ENCODE results near the gene OTUB2.
A peak's percentile ranks its signal among the peaks of the same experiment; 100 is the strongest.

OTUB2 gene

DNA sequence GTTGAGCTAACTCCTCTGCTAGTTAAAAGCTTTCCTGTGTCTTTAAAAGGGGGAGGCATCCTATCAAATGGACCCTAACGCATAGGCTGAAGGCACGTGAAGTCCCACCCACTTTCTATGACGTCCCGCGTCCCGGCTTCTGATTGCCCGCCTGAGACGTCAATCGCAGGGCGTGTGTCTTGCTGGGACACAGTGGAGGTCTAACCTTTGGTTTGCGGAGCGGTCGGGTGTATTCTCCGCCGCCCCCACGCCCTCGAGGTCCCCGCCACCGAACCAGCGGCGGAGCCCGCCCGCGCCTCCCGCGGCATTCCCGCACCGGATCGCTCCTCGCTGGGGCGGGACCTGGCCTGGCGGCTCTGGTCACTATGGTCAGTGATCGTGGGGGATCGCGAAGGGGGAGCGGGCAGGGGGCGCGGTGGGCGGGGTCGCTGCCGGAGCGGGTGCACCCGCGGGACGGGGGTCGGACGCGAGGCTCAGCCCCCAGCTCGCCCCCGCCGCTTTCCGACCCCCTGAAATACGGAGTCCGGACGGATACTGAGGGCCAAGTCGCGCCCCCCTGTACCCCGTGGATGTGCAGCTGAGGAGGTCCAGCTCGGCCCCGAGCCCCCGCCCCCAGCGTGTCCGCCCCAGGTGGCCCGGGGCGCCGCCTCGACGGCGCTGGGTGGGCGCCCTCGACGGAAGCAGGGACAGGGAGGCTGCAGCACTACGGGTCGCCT, at the start of gene OTUB2:
OTUB2 (plus strand) TSS at position 168 of the 716 bp plus-strand sequence; CDS start at position 366, 198 bp downstream.
- peak; percentile 98 for FAIRE-seq

DNA sequence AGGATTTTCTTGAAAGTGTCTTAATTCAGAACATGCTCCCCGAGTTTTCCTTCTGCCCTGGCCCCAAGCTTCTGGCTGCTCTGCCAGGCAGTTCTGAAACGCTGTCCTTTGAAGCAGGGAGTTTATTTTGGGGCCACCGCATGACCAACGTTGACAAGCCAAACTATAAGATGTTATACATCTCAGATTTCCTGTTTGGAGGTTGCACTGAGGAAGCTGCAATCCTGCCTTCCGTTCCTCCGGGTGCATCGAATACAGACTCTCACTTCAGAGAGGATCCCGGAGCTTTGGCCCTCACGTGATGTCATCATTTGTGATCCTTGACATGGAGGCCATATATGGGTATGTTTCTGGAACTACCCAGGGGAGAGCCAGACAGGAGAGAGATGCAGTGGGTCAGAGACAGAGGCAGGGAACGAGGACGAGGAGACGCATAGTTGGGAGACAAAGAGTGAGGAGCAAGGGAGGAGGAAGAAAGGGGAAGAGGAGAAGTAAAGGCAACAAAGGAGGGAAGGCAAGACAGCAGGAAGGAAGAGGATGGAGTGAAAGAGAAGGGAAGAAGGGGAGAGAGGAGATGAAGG, 49.6 kb upstream of the OTUB2 start, which contains the start of gene ASB2:
ASB2 (minus strand) TSS at position 94 of the 581 bp plus-strand sequence. CDS start 12,031 bp downstream, outside the sequence.
- FAIRE-seq: no peak

DNA sequence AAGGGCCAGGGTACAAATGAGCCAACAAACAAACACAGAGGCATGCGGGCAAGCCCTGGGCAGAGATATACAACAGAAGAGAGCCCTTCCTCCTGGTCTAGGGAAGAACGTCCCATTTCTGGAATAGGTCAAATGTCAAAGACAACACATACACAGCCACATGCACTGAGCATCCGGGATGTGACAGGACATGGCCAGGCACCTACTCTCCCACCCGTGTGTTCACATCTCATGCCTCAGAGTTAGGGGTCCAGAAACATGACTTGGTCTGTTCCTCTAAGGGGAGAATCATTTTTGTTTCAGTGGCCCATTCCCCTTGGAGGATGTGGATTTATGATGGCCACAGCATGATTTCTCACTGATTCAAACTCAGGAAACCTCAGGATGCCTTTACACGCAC, 49.0 kb upstream of the OTUB2 start:
- no peak for FAIRE-seq

DNA sequence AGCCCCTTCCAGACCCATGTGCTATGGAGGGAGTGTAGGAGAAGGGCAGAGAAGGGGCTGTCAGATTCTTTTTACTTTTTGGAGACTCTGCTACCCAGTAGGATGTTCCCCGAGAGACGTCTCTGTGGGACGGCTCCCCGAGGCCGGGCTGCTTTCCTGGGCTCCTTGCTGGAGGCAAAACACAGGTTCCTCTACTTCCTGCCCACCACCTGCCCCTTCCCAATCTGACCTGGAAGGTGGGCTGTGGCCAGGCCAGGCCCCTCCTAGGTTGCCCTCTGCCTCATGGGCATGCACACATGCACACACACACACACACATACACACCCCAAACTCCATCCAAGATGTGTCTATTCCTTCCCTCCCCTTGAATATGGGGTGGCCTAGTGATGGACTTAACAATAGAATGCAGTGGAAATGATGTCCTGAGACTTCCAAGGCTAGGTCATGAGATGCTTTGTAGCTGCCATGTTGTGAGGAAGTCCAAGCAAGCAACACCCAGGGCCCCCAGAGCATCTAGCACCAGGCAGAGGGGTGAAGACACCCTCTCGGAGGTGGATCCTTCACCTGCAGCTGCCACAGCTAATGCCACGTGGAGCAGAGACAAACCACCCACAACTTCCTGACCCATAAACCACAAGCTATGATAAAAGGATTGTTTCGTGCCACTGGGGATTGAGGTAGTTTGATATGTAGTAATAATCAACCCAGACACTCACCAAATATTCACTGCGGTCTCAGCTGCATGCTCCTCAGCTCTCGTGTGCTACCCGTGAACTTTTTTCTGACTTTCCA, 48.2 kb upstream of the OTUB2 start:
- no peak for FAIRE-seq

DNA sequence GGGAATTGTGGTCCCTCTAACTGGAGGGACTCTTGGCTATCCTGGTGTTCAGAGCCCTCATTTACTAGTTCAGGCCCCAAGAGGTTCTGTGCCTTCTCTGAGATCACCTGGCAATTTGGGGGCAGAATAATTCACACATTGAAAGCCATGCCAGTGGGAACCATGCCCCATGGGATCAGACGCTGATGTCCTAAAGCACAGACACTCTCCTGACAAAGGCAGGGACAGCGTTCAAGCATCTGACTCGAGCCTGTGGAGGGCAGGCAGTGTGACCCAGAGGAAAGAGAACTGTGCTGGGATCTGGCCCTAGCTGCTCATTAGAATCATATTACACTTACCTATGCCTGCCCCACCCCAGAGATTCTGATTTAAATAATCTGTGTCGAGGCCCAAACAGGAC, 47.4 kb upstream of the OTUB2 start:
- no peak for FAIRE-seq

DNA sequence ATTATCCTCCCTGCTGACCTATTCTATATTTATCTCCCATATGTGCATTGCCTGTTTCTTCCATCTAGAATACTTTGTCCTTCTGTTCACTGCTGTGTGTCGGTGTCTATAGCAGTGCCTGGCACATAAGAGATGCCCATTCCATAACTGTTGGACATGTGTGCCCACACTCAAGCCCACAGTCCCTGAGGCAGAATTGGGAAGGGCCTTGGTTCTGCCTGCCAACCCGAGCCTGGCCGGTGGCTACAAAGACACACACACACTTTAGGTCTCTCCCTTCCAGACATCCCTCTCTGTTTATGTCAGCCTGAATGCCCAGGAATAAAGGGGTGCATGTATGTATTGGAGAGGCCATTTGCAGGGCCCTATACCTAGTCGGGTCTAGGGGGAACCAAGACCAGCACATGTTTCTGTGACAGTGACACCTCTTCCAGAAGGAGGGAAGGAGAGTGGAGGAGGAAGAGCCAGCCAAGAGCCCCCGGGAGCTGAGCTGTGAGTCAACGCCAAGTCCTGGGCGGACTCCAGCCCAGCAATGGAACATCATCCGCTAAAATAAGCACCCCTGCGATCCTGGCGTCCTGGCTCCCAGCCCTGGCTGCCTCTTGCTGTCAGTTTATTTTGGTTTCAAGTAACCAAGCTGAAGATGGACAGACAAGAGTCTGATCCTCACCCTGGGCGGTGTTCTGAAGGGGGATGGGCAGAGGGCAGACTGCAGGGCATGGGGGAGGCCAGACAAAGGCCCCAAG, 45.5 kb upstream of the OTUB2 start:
- no peak for FAIRE-seq

DNA sequence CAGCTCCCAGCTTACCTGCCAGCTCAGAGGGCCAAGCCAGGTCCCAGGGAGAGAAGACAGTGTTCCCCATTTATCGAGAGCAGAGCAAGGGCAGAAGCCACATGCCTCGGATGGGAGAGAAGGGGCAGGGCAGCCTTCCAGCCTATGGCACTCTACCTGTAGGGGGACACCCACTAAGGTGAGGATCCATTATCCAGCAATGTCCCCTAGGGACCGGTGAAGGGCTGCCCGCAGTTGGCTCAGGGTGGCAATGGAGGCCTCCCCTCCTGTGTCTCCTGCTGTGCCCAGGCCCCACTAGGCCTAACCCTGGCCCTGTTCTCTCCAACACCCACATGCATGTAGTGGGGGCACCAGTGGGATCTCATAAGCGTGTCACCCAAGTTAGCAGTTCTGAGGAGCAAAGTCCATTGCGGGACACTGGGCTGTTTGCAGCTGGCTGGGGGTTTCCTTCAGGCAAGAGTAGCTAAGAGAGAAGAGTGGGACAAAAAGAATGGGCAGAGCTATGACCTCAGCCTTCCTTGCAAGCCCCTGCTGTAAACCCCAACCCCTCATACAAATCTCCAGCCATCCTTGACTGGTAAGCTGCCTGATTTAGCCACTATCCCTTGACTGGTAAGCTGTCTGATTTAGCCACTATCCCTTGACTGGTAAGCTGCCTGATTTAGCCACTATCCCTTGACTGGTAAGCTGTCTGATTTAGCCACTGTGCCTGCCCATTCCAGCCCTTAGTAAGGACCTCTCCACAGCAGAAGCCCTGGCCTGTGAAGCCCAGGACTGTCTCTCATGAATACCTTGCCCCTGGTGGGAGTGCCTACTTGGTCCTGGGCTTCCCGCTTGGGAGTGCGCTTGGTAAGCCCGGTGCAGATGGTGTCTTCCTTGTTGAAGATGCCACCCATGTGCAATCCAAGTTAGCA, 44.6 kb upstream of the OTUB2 start:
- no peak for FAIRE-seq

DNA sequence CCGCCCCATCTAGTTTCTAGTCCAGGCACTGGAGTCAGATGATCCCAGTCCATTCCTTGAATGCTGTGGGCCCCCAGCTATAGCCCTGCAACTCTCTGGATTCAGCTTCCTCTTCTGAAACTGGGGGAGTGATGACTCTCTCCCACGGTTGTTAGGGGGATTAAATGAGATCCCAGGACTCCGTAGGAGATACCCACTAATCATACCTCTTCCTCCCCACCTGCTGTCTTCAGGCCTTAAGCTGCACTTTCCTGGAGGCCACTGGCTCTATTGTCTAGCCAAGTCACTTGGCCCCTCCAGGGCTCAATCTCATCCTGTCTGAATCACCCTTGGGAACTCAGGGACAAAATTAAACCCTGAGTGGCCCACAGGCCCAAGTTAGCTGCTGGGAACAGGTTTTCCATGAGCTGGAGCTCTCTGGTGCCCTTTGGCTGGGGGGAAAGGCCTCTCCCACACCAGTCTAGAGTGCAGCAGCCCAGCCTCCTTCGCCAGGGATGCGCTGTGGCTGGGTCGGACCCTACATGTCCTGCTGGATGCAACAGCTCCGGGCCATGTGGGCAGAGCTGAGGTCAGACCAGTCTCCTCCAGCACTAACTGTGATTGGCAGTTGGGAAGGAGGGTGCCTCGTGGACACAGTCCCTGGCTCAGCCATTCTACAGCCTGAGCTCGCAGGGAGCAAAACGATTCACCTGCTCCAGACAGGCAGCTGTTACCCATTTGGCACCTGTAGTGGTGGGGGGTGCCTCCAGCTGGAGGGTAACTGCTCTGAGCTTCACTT, 43.7 kb upstream of the OTUB2 start:
- no peak for FAIRE-seq

DNA sequence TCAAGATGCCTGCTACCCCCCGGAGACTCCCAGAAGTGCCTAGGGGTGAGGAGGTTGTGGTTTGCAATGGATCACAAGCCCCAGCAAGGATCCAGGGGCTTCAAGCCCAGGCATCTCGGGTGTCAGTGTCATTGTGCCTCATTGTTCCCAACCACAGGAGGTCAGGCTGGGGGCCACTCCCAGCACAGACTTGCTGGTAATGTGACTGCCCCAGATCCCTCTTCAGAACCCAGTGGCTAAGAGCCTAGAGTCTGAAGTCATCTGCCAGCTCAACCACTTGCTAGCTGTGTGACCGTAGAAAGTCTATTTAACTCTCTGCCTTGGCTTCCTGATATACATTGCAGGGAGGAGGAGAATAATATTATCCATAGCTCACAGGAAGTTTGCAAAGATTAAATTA, 42.1 kb upstream of the OTUB2 start:
- no peak for FAIRE-seq

DNA sequence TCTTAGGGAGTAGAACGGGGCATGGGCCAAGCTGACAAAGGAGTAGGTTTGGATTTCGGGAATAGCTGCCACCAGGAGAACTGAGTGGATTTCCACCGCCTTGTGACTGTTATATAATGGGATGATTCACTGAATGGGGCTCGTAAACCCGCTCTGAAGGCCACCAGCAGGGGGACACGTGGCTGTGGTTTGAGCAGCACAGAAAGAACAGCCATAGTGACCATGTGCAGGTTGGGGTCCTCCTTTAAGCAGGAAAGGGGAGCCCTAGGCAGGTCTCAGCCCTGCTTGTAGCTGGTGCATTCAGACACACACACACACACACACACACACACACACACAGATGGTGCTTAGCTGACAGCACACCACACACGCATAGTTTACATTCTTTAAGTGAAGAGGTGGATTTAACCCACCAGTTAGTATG, 41.1 kb upstream of the OTUB2 start:
- no peak for FAIRE-seq

DNA sequence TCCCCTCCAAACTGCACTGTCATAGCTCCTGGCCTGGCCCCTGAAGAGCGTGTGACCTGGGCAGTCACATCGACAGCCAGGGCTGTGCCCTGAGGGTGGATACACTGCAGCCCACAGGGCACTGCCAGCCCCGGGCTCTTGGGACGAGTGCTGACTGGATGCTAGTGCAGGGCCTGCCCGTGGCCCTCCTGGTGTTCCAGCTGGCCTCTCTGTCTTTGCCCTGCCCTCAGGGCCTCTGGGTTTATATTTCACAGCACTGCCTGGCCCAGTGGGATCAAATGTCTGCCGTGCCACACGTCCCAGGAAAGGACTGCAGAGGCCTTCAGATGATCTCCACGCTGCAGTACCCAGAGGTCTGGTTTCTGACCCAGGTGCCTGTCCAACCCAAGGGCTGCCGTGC, 39.2 kb upstream of the OTUB2 start:
- FAIRE-seq: no peak

DNA sequence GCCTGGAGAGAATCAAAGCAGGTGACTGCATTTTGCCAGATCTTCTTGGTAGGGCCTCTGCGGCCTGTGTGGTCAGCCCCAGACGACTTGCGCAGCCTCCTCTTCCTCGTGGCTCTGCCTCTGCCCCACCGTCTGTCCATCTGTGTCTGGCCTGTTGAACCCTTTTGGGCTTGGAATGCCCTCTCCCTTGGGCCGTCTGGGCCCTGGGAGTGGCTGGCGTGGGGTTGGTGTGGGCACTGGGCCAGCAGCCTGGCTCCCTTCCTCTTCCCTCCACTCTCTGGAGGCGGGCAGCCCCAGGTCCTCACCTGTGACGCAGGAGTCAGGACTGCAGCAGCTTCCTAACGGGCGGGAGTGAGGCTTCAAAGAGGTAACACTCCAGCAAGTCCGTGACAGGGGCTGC, 38.8 kb upstream of the OTUB2 start:
- FAIRE-seq: no peak

DNA sequence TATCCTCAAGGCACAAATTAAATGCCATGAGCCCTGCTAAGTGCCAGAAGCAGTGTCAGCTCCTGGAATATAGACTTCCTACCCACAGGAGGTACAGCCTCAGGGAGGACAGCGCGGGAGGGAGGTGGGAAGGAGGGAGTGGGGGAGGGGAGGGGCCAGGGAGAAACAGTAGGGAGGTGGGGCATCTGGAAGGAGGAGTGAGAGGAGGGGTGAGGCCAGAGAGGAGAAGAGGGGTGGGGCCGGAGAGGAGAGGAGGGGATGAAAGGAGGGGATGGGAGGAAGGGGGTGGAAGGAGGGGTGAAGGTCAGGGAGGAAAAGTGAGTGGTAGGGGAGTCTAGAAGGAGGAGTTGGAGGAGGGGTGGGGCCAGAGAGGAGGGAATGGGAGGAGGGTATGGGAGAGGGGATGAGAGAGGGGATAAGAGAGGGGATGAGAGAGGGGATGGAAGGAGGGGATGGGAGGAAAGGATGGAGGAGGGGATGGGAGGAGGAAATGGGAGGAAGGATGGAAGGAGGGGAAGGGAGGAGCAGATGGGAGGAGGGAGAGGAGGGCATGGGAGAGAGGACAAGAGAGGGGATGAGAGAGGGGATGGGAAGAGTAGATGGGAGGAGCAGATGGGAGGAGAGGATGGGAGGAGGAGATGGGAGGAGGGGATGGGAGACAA, 38.2 kb upstream of the OTUB2 start:
- FAIRE-seq: no peak

DNA sequence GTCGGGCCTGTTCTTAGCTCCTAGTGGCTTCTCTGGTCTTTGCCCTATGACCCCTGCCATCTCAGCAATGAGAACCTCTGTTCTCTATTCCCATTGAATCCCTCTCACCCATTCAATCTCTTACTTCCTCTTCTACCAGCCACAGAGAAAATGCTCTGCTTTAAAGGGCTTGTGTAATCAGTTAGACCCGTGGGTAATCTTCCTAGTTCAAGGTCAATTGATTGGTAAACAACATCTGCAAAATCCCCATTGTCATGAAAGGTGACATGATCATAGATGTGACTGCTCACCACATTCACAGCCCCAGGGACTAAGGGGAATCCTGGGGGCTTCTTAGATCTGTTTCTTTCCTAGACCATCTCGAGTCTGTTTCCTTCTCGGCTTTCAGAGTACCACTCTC, 36.2 kb upstream of the OTUB2 start:
- FAIRE-seq: no peak

DNA sequence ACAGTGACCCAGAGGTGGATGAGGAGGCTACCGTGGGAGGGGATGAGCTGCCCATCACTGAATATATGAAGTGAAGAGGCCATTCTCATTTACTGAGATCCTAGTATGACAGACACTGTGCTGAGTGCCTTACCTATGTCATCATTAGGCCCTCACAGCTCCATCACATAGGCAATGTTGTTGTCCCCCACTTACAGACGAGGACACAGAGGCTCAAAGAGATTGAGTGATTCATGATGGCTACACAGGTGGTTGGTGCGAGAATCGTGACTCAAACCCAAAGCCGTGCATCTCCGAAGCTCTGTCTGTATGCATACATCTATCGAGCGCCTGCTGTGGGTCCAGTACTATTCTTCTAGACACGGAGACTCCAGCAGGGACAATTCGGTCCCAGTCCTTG, 34.9 kb upstream of the OTUB2 start:
- no peak for FAIRE-seq

DNA sequence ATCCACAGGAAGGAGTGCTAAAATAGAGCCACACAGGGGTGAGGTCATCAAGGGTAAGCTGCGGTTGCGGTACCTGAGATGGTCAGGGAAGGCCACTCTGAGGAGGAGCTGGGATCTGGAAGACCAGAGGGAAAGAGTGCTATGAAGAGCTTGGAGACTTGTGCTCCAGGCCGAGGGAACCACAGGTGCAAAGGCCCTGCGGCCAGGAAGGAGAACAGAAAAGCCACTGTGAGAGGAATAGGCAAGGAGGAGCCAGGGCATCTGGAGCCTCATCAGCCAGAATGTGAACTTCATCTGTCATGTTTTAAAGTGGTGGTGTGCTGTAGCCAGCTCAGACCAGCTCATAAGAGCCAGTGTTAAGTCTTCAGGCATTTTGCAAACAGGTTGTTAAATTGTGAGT, 34.5 kb upstream of the OTUB2 start:
- no peak for FAIRE-seq

DNA sequence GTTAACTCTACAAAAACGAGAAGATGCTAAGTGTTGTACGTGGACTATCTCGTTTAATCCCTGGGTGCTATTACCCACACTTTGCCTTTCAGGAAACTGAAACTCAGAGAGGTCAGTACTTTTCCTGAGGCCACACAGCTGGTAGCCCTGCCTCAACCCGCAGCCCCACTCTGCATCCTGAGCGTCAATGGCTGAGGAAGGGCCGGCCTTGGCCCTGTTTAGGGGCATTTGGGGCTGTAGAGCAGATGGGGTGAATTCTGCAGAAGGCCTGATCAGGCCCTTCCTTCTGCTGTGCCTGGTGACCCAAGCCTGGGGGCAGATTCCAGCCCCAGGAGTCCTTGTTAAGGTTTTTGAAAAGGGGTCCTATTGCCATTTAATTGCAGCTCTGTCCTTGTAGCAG, 32.8 kb upstream of the OTUB2 start:
- FAIRE-seq: no peak

DNA sequence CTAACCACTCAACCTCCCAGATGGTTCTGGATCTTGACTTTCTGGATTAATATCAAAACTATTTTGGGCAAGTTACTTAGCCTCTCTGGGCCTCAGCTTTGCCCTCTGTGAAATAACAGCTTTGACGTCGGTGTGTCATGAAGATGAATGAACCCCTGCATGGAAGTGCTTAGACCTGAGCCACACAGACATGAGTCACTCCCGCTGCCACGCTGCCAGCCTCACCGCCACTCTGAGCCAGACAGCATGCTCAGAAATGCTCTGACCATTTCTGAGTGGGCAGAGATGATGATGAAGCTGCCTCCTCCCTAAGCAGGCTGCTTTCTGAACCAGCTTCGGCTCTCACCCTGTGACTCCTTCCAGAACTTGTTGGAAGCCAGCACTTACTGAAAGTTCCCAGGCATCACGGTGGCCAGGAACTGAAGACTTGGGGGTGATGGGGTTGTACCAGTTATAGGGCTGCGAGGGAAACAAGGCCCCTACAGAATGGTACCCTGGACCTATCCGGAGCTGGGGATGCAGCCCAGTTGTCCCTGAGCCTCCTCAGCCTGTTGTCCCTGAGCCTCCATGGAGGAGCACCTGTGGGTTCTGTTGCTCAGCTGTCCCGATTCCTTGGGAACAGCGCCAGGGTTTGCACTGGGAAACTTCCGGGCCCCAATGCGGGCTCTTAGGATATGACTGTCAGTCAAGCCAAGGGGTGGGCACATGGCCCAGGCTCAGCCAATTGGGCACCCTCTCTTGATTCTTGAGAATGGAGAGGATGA, 31.0 kb upstream of the OTUB2 start:
- no peak for FAIRE-seq

DNA sequence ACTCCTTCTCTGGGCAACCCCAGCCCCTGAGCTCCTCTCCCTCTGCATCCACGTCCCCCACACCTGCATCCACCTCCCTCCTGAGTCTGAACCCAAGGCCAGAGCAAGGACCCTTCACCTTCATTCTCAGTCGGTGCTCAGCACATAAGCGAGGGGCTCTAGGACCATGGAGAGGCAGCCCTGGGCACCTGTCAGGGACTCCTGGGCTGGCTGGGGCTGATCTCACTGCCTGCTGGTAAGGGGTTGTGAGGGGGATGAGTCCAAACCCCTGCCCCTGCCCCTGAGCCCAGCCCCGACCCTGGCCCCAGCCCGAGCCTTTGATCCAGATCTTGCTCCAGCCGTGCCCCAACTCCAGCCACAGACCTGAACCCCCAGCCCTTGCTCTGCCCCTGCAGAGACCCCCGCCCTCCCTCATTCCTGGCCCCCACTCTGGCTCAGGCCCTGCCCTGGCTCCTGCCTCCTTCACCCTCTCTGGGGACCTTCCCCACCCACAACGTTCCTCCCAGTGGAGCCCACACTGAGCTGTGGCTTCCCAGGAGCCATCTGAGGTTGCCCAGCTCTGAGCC, 29.9 kb upstream of the OTUB2 start:
- FAIRE-seq: no peak

DNA sequence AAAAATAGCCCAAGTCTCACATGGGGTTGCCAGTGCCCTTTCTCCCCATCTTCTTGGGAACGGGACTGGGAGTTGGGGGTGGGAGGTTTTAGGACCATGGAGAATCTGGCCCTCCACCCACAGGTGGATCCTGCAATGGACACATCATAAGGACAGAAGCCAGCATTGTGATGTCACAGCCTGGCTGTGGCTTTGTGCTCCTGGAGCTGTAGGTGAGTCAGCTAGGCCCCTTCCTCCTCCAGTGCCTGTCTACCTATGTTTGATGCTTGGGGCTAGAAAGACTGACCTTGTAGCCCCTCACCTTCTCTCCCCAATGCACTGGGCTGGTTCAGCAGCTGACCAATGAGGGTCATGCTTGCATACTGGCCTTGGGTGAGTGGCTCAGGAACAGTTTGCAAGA, 29.1 kb upstream of the OTUB2 start, which contains the start of gene CCDC197:
CCDC197 (plus strand) TSS at position 220 of the 400 bp plus-strand sequence. CDS start 831 bp downstream, outside the sequence.
- FAIRE-seq: no peak
